Psoas muscle (tissue), 8 donors: ENCODE results near the gene LIPH. TPM values are rescaled to one million over a fixed set of nuclear protein-coding genes. Genes with fewer than 3 reads are reported as not detected.
A peak's percentile ranks its signal among the peaks of the same experiment; 100 is the strongest.

Experiments
- ATAC-seq, 4 donors: fragments of 200-7000 bp; cut with Tn5 transposase; one replicate each; pipeline ENCODE4 v1.9.1; 2020; ENCODE audit warnings: moderate library complexity in 3 of 4, mild to moderate bottlenecking in 2 of 4
- DNase-seq, 2 donors: peaks; one replicate each; pipeline ENCODE4 v3.0.0-alpha.2; 2020
- H3K27ac ChIP-seq: fragments of 200-600 bp; one replicate; pipeline ENCODE4 v1.8.0; 2022
- H3K27me3 ChIP-seq, 3 donors: fragments of 200-600 bp in 1 of 3; one replicate each; pipeline versions ENCODE4 v1.6.1 to v1.8.0; 2013 to 2022; ENCODE audit warnings: low read length in 2 of 3, mild to moderate bottlenecking in 2 of 3, moderate library complexity in 1 of 3; ENCODE audit not compliant: insufficient read depth in 3 of 3
- H3K36me3 ChIP-seq, 2 donors: fragments of 200-600 bp in 1 of 2; one replicate each; pipeline versions ENCODE4 v1.6.1 to v1.8.0; 2013 to 2022; ENCODE audit warnings: low read depth in 1 of 2, mild to moderate bottlenecking in 1 of 2, moderate library complexity in 1 of 2; ENCODE audit not compliant: insufficient read depth in 1 of 2
- H3K4me1 ChIP-seq: fragments of 200-600 bp; one replicate; pipeline ENCODE4 v1.8.0; 2022
- H3K4me3 ChIP-seq: fragments of 200-600 bp; one replicate; pipeline ENCODE4 v1.8.0; 2022; ENCODE audit warnings: mild to moderate bottlenecking
- H3K9me3 ChIP-seq: fragments of 200-600 bp; one replicate; pipeline ENCODE4 v1.8.0; 2022
- WGBS, 3 donors: extraction: QIAGEN DNeasy Blood & Tissue Kit; methylation state at CpG; one replicate each; pipeline versions ENCODE4 v1.1.6 to v1.1.7; 2013; 5-methylcytosine and 5-hydroxymethylcytosine counted together
- intact Hi-C, 2 donors: fragments of 100-400 bp; cut with DNase I; formaldehyde crosslinking; loops; one replicate each; pipeline versions ENCODE4 v1.11.0 to v1.14.2; 2022
- polyA plus RNA-seq, 3 donors: library from polyadenylated mRNA; stranded (reverse); fragments of 200-250 nt; gene quantifications; one replicate each; pipeline ENCODE4 v1.2.3, GENCODE V29; 2013
- total RNA-seq, 4 donors: library from RNA; stranded (reverse); fragmentation: NEBNext Ultra II Directional in 2 of 4; extraction: Animal tissue kit (Norgen Biotek cat#: 25700) in 2 of 4; gene quantifications; one replicate each; pipeline versions ENCODE4 v1.2.1 to v1.2.4, GENCODE V29; 2021 to 2023
- TF ChIP-seq, protein P1 (sequence below): fragments of 200-600 bp; IDR thresholded peaks from one replicate; pipeline ENCODE4 v1.8.0; 2022; ENCODE audit warnings: antibody characterized with exemption
- donor health status: healthy with polysubstance abuse.
- donor health status: DM: no; HTN: no; CAD: no; lungs with moderate emphysema.
- donor health status: Bipolar disorder and iron deficiency.
- donor health status: healthy.
- donor health status: DM: yes; HTN: yes; CAD: no.
- donor health status: DM: no; HTN: no; CAD: no.
- donor health status: DM: no; HTN: no; CAD: no.
- donor health status: DM: yes; HTN: yes; CAD: no.

LIPH gene
- total and polyA plus RNA-seq, 7 donors = 0.03 to 0.04 TPM; not detected in 5

DNA sequence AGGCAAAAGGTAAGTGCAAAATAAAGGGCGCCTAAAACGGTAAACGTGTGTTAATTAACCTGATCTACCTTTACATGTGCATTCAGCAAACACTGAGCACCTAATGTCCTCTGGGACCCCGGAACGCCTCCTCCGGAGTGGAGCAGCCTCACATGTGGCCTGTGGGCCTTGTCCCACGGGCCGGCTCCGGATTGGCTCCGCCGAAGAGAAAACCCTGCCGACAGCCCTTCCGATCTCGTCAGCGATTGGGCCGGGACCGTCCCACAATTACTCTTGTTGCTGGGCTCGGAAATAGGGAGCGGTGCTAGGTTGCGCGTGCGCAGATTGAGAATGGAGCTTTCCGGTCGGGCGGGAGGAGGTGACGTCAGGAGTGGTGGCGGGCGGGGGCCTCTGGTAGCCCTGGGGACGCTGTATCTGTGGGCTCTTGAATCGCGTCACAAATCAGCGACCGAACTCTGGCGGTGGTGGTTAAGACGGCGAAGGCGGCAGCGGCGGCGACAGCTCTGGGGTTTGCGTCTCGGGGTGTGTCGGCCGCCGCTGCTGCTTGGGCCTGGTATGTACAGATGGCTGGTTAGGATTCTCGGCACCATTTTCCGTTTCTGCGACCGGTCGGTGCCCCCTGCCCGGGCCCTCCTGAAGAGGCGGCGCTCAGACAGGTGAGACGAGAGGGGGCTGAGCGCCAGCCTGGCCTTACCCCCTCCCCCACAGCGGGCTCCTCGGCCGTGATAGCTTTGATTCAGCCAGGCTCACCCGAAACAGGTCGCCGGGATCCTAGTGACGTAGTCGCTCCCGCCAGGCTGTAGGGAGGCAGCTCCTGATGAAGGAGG is 33.7 kb upstream of the LIPH start, which contains the start of gene SENP2:
SENP2 (plus strand) TSS at position 437 of the 827 bp plus-strand sequence; CDS start at position 556, 119 bp downstream.
- H3K27me3 ChIP-seq = no peaks in the 10 kb centered on the region
- H3K27ac ChIP-seq = peak within 1 kb of the TSS; percentile 97
- WGBS, 3 donors = 0 to 1% (median 1%) methylated on average over 58 to 64 of the region's 64 CpGs
- intact Hi-C loops = loop anchor here in 1 of 2 donors (5.0 kb wide), 1 partner anchor 89 kb away; the partner anchor contains the start of gene TMEM41A
- H3K4me1 ChIP-seq = peaks cover 18% of the 10 kb centered on the region
- TF ChIP-seq, protein P1, sequence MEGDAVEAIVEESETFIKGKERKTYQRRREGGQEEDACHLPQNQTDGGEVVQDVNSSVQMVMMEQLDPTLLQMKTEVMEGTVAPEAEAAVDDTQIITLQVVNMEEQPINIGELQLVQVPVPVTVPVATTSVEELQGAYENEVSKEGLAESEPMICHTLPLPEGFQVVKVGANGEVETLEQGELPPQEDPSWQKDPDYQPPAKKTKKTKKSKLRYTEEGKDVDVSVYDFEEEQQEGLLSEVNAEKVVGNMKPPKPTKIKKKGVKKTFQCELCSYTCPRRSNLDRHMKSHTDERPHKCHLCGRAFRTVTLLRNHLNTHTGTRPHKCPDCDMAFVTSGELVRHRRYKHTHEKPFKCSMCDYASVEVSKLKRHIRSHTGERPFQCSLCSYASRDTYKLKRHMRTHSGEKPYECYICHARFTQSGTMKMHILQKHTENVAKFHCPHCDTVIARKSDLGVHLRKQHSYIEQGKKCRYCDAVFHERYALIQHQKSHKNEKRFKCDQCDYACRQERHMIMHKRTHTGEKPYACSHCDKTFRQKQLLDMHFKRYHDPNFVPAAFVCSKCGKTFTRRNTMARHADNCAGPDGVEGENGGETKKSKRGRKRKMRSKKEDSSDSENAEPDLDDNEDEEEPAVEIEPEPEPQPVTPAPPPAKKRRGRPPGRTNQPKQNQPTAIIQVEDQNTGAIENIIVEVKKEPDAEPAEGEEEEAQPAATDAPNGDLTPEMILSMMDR = no peak
- H3K9me3 ChIP-seq = no peaks in the 10 kb centered on the region
- H3K4me3 ChIP-seq = peak within 1 kb of the TSS; percentile 96
- peaks cover 0 to 14% of the 10 kb centered on the region in 2 donors for H3K36me3 ChIP-seq
- ATAC-seq = peak; percentile 98 to 99 (median 99)
- peak; percentile 99 to 100 for DNase-seq

DNA sequence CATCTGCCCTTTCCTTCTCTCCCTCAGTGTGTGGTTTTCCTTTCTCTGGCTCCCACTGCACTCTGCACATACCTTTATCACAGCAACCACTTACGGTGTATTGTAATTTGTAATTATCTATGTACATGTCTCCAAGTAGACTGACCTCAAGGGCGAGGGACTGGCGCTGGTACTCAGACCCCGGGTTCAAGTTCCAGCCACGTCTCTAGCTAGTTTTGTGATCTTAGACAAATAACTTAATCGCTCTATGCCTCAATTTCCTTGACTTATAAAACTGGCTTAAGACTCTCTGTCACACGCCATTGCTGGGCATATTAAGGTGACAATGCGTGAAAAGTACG is 33.1 kb upstream of the LIPH start:
- intact Hi-C loops = loop anchor here in 1 of 2 donors (5.0 kb wide), 1 partner anchor 88 kb away; the partner anchor contains the start of gene TMEM41A
- Histone ChIP-seq H3K9me3 (no peaks in the 10 kb centered on the region), H3K4me1 (peaks cover 18% of the 10 kb centered on the region), H3K36me3 (peaks cover 0 to 11% of the 10 kb centered on the region in 2 donors), H3K4me3 (peak overlapping the region; percentile 96), H3K27ac (peak overlapping the region; percentile 97), H3K27me3 (no peaks in the 10 kb centered on the region)
- 38 to 46% (median 43%) methylated on average over 9 of the region's 9 CpGs for WGBS, 3 donors
- TF ChIP-seq, protein P1 = no peak
- DNase-seq (no peak), ATAC-seq (no peak)

DNA sequence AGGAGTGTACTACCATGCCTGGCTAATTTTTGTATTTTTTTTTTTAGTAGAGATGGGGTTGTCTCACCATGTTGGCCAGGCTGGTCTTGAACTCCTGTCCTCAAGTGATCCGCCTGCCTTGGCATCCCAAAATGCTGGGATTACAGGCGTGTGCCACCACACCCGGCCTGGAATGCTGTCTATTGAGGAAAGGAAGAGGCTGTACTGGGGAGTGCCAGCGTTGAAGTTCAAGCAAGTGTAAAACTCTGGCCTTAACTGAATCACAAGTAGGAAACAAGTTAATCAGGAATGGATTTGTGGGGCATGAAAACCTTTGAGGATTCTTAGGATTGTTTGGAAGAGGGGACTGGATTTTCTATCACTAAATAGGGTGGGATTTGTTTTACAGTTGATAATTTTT is 32.3 kb upstream of the LIPH start:
- Histone ChIP-seq H3K27ac (no peak overlapping the region), H3K9me3 (no peaks in the 10 kb centered on the region), H3K27me3 (peaks cover 0 to 4% (median 0%) of the 10 kb centered on the region in 3 donors), H3K4me3 (no peak overlapping the region), H3K4me1 (peaks cover 18% of the 10 kb centered on the region), H3K36me3 (peaks cover 0 to 3% of the 10 kb centered on the region in 2 donors)
- DNase-seq (no peak), ATAC-seq (no peak)
- WGBS, 3 donors = 80 to 85% (median 83%) methylated on average over 4 of the region's 4 CpGs
- intact Hi-C loops = loop anchor here in 1 of 2 donors (5.0 kb wide), 1 partner anchor 87 kb away; the partner anchor contains the start of gene TMEM41A
- TF ChIP-seq, protein P1 = no peak

DNA sequence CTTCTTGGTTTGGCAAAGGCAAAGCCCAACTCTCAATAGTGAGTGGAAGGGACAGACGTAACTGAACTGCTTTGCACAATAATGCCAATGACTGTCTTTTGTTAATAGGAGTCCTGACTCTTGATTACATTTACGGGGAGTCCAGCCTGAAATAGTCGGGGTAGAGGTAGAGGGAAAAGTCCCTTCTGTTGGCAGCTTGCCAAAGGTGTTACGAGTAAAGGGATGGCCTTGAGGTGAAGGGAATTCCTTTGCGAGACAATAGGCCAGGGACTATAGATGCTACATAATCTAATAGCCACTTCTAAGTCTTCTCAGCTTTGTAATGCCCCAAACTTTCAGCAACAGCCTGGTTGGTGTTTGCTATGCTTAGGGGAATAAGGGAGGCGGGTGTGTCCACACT is 31.5 kb upstream of the LIPH start:
- H3K9me3 ChIP-seq = no peaks in the 10 kb centered on the region
- 65 to 66% (median 65%) methylated on average over 6 of the region's 6 CpGs for WGBS, 3 donors
- H3K4me3 ChIP-seq = no peak overlapping the region
- no peak overlapping the region for H3K27ac ChIP-seq
- DNase-seq (no peak), ATAC-seq (no peak)
- intact Hi-C loops = no loop called here
- H3K4me1 ChIP-seq = peaks cover 14% of the 10 kb centered on the region
- TF ChIP-seq, protein P1 = no peak
- no peaks in the 10 kb centered on the region for H3K36me3 ChIP-seq
- H3K27me3 ChIP-seq = peaks cover 0 to 4% (median 0%) of the 10 kb centered on the region in 3 donors
